ENCODE measurements around the gene TSPAN15.

TSPAN15 gene

DNA sequence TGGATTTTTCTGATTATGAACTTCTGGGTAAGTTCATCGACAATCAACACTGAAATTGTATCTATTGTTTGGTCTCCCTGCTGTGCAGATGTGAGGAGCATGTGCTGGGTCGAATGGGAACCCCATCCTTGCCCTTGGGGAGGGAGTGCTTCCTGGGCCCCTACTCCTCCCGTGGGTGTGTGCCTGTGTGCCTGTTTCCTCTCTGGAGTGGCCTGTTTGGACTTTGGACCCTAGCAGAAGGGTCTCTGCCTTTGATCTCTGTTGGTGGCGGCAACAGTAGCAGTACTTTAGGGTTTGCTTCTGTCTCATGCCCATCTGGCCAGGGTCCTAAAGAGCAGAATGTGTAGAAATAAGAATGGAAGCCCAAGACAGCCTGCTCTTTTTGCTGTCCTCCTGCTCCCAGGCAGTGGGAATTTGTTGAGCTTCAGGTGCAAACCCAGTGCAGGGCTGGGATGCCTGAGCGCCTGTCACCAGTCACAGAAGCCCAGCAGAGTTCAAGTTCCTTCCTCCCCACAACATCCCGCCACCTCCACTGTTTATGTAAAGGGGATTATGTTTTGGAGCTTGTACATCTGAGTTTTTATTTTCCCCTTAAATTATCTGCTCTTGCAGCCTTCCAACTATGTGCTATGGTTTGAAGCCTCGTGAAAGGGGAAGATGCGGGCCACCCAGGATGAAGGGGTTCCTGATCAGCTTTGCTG lies 33.1 kb upstream of the TSPAN15 start:
- Histone ChIP-seq H3F3A (ENCODE audit: low read depth) (no peaks in the 10 kb centered on the region), H3K4me2 (ENCODE audit: low read depth, low read length, poor library complexity, severe bottlenecking) (no peak overlapping the region), H3K9me2 (replicated peaks; ENCODE audit: low read depth, low read length) (no peaks in the 10 kb centered on the region), H3K27me3 (ENCODE audit: insufficient read depth, low read length, poor library complexity, severe bottlenecking) (no peaks in the 10 kb centered on the region), H3K9ac (ENCODE audit: low read depth, low read length, poor library complexity, severe bottlenecking) (no peak overlapping the region), H3K79me2 (ENCODE audit: insufficient read depth, low read length) (no peaks in the 10 kb centered on the region), H3K4me1 (ENCODE audit: insufficient read depth, low read length, poor library complexity, severe bottlenecking) (no peaks in the 10 kb centered on the region), H3K36me3 (ENCODE audit: insufficient read depth, low read length) (no peaks in the 10 kb centered on the region), H2AFZ (ENCODE audit: low read length) (no peak overlapping the region), H4K20me1 (ENCODE audit: insufficient read depth, low read length, poor library complexity, severe bottlenecking) (no peaks in the 10 kb centered on the region), H3K4me3 (ENCODE audit: low read length, poor library complexity, severe bottlenecking) (no peak overlapping the region), H3K9me3 (ENCODE audit: insufficient read depth, low read depth, low read length) (no peaks in the 10 kb centered on the region)
- TF ChIP-seq EZH2phosphoT487 (IDR thresholded peaks at IDR 0.05; ENCODE audit: borderline replicate concordance) (no peak), CTCF (conservative IDR thresholded peaks at IDR 0.05; ENCODE audit: low read length) (no peak)

GRCh38 chr10:69419096-69419743 lies 32.0 kb upstream of the TSPAN15 start:
- H3K9me3 ChIP-seq (ENCODE audit: insufficient read depth, low read depth, low read length) = no peaks in the 10 kb centered on the region
- H3K79me2 ChIP-seq (ENCODE audit: insufficient read depth, low read length) = no peaks in the 10 kb centered on the region
- H3K36me3 ChIP-seq (ENCODE audit: insufficient read depth, low read length) = no peaks in the 10 kb centered on the region
- no peak overlapping the region for H3K4me2 ChIP-seq (ENCODE audit: low read depth, low read length, poor library complexity, severe bottlenecking)
- no peak overlapping the region for H3K9ac ChIP-seq (ENCODE audit: low read depth, low read length, poor library complexity, severe bottlenecking)
- no peaks in the 10 kb centered on the region for H3K9me2 ChIP-seq (replicated peaks; ENCODE audit: low read depth, low read length)
- no peaks in the 10 kb centered on the region for H3K4me1 ChIP-seq (ENCODE audit: insufficient read depth, low read length, poor library complexity, severe bottlenecking)
- no peaks in the 10 kb centered on the region for H3K27me3 ChIP-seq (ENCODE audit: insufficient read depth, low read length, poor library complexity, severe bottlenecking)
- H2AFZ ChIP-seq (ENCODE audit: low read length) = no peak overlapping the region
- no peaks in the 10 kb centered on the region for H4K20me1 ChIP-seq (ENCODE audit: insufficient read depth, low read length, poor library complexity, severe bottlenecking)
- TF ChIP-seq CTCF (conservative IDR thresholded peaks at IDR 0.05; ENCODE audit: low read length) = no peak
- TF ChIP-seq EZH2phosphoT487 (IDR thresholded peaks at IDR 0.05; ENCODE audit: borderline replicate concordance) = no peak
- H3K4me3 ChIP-seq (ENCODE audit: low read length, poor library complexity, severe bottlenecking) = no peak overlapping the region
- no peaks in the 10 kb centered on the region for H3F3A ChIP-seq (ENCODE audit: low read depth)

DNA sequence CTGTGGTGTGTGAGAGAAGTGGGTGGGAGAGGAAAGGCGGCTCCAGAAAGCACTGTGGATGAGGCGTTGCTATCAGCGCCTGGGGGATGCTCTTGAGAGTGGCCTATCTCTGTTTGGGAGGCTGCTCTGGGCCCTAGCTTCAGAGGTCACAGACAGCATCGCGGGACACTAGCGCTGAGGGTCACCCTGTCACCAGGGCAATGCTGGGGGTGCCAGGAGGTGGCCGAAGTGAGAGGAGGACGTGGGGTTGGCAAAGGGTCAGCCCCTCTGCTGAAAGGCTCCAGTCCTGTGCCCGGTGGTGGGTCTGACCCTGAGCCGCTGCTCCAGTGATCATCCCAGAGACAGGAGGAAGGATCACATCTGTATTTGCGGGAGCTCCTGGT lies 31.5 kb upstream of the TSPAN15 start:
- no peak overlapping the region for H3K4me3 ChIP-seq (ENCODE audit: low read length, poor library complexity, severe bottlenecking)
- no peaks in the 10 kb centered on the region for H3F3A ChIP-seq (ENCODE audit: low read depth)
- no peaks in the 10 kb centered on the region for H3K4me1 ChIP-seq (ENCODE audit: insufficient read depth, low read length, poor library complexity, severe bottlenecking)
- H4K20me1 ChIP-seq (ENCODE audit: insufficient read depth, low read length, poor library complexity, severe bottlenecking) = no peaks in the 10 kb centered on the region
- no peak overlapping the region for H3K4me2 ChIP-seq (ENCODE audit: low read depth, low read length, poor library complexity, severe bottlenecking)
- no peak overlapping the region for H3K9ac ChIP-seq (ENCODE audit: low read depth, low read length, poor library complexity, severe bottlenecking)
- TF ChIP-seq EZH2phosphoT487 (IDR thresholded peaks at IDR 0.05; ENCODE audit: borderline replicate concordance) (no peak), CTCF (conservative IDR thresholded peaks at IDR 0.05; ENCODE audit: low read length) (no peak)
- no peaks in the 10 kb centered on the region for H3K27me3 ChIP-seq (ENCODE audit: insufficient read depth, low read length, poor library complexity, severe bottlenecking)
- H3K36me3 ChIP-seq (ENCODE audit: insufficient read depth, low read length) = no peaks in the 10 kb centered on the region
- H3K9me3 ChIP-seq (ENCODE audit: insufficient read depth, low read depth, low read length) = no peaks in the 10 kb centered on the region
- no peaks in the 10 kb centered on the region for H3K79me2 ChIP-seq (ENCODE audit: insufficient read depth, low read length)
- H3K9me2 ChIP-seq (replicated peaks; ENCODE audit: low read depth, low read length) = no peaks in the 10 kb centered on the region
- H2AFZ ChIP-seq (ENCODE audit: low read length) = no peak overlapping the region
